Esophagus (tissue), 2 donors: ENCODE data around the gene MPPED1. TPM values are rescaled to one million over a fixed set of nuclear protein-coding genes. Genes with fewer than 3 reads are reported as not detected.

Source experiments
- H3K27ac ChIP-seq, 2 donors: one replicate each; pipeline ENCODE4 v1.5.1; 2013; ENCODE audit warnings: low read depth in 2 of 2, mild to moderate bottlenecking in 2 of 2, inconsistent platforms in 1 of 2, low read length in 1 of 2, moderate library complexity in 1 of 2
- H3K27me3 ChIP-seq, 2 donors: one replicate each; pipeline ENCODE4 v1.6.1; 2013; ENCODE audit warnings: low read length in 2 of 2, control low read depth in 1 of 2, mild to moderate bottlenecking in 1 of 2; ENCODE audit not compliant: insufficient read depth in 2 of 2, control insufficient read depth in 1 of 2
- H3K36me3 ChIP-seq, 2 donors: one replicate each; pipeline ENCODE4 v1.6.1; 2013; ENCODE audit warnings: low read length in 1 of 2; ENCODE audit not compliant: control insufficient read depth in 2 of 2, insufficient read depth in 2 of 2
- H3K4me1 ChIP-seq, 2 donors: one replicate each; pipeline ENCODE4 v1.6.1; 2013; ENCODE audit warnings: low read length in 1 of 2; ENCODE audit not compliant: control insufficient read depth in 2 of 2, insufficient read depth in 2 of 2
- H3K4me3 ChIP-seq, 2 donors: one replicate each; pipeline ENCODE4 v1.5.1; 2013; ENCODE audit warnings: low read length in 2 of 2, mild to moderate bottlenecking in 2 of 2, low read depth in 1 of 2, moderate library complexity in 1 of 2
- H3K9me3 ChIP-seq, 2 donors: one replicate each; pipeline ENCODE4 v1.6.1; 2013; ENCODE audit warnings: mild to moderate bottlenecking in 2 of 2, low read depth in 1 of 2, low read length in 1 of 2, moderate library complexity in 1 of 2; ENCODE audit not compliant: control insufficient read depth in 2 of 2, insufficient read depth in 1 of 2
- WGBS, 2 donors: extraction: QIAGEN DNeasy Blood & Tissue Kit; methylation state at CpG; one replicate each; pipeline ENCODE4 v1.1.7; 2013; 5-methylcytosine and 5-hydroxymethylcytosine counted together
- polyA plus RNA-seq, 2 donors: library from polyadenylated mRNA; stranded (reverse); fragments of 200-250 nt; gene quantifications; one replicate each; pipeline ENCODE4 v1.2.3, GENCODE V29; 2013
- donor health status: healthy with polysubstance abuse.
- donor health status: Bipolar disorder and iron deficiency.

MPPED1 gene
- polyA plus RNA-seq, 2 donors, result 0.01 TPM; not detected in 1

DNA sequence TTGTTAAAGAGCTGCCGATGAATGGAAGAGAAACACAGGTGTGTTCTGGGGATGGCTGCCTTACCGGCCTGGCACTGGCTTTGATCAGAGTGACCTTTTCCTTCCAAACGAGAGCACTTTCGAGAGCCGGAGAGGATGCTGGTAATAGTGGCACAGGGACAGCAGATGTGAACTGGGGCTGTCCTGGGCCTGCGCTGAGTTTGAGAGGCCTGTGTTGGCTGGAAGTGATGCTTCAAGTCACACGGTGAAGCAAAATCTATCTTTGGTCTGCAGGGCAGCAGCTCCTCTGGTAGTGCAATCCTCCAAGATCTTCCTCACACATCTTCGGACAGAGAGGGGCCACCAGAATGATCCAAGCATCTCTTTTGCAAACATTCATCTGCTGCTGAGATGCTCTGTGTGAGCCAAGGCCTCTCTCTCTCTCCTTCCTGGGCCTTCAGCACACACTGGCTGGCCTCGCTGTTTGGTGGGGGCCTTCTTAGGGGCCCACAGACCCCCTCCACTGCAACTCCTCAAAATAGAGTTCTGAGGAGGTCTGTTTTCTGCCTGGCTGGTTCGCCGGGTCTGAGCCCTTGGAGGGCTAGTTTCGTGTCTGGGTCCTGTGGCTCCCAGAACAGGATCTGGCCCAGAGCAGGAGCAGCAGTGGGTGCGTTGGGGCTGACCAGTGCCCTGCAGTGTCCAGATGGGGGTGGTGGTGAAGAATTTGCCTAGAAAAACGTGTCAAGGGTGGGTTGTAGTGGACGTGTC is 6.4 kb downstream of the MPPED1 start:
- Histone ChIP-seq H3K4me3 (no peak overlapping the region), H3K9me3 (no peaks in the 10 kb centered on the region), H3K4me1 (no peaks in the 10 kb centered on the region), H3K27me3 (peaks cover 3 to 12% of the 10 kb centered on the region in 2 donors), H3K36me3 (no peaks in the 10 kb centered on the region), H3K27ac (no peak overlapping the region)
- 81% methylated on average over 15 of the region's 15 CpGs for WGBS, 2 donors

DNA sequence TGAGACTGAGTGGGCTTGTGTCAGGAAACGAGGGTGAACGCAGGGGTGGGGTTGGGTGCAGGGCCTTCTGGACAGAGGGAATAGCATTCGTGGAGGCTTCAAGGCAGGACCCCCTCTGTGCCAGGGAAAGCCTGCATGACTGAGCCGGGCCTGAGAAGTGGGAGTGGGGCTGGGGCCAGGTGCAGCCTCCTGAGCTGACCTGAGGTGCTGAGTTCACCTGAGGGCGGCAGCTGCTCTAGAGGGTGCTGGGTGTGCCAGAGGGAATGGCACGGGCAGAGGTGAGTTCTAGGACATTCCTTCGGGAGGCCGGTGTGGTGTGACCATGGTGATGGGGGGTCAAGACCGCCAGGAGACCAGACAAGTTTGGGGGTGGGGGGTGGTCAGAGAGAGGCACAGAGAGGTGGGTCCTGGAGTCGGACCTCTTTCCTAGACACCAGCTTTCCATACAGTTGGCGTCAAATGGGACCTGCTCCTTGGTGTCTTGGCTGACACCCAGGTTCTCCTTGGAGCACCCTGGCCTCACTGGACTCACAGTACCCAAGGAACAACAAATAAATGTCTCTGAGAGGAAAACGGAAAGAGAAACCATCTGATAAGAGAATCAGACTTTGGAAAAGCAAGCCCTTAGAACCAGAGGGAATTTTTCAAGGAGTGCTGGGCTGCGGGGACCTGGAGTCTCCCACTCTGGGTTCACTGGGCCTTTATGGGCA is 7.7 kb downstream of the MPPED1 start:
- Histone ChIP-seq H3K4me3 (no peak overlapping the region), H3K4me1 (no peaks in the 10 kb centered on the region), H3K9me3 (no peaks in the 10 kb centered on the region), H3K27ac (no peak overlapping the region), H3K27me3 (peaks cover 0 to 6% of the 10 kb centered on the region in 2 donors), H3K36me3 (no peaks in the 10 kb centered on the region)
- WGBS, 2 donors, result 76 to 79% methylated on average over 13 of the region's 13 CpGs

DNA sequence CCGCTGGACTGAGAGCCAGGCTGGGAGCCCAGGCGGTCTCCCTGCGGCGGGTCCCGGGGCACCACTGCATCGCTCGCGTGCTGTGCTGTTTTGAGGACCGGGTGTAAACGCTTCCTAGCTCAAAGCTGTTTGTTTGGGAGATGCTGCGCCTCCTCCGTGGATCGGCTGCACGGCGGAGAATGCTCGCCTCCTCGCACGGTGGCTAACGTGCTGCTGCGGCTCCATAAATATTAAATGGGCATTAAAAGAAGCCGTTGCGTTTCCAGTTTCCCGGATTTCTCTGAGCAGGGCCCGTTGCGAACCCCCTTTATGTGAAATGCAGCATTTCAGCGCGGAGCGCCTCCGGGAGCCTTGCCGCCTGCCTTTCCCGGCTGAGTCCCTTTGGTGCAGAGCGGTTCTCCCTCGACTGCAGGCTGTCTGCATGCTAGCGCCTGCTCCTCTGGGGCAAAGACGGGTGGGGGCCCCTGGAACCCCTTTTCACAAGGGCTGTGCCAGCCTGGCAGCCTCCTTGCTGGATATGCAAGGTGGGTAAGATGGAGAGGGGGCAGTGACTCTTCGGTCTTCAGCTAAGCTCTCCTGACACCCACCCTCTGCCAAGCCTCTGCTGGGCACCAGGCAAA is 9.3 kb downstream of the MPPED1 start:
- no peaks in the 10 kb centered on the region for H3K9me3 ChIP-seq
- no peak overlapping the region for H3K4me3 ChIP-seq
- H3K27me3 ChIP-seq, result peaks cover 0 to 6% of the 10 kb centered on the region in 2 donors
- no peaks in the 10 kb centered on the region for H3K4me1 ChIP-seq
- 79 to 80% methylated on average over 36 of the region's 36 CpGs for WGBS, 2 donors
- H3K36me3 ChIP-seq, result no peaks in the 10 kb centered on the region
- H3K27ac ChIP-seq, result no peak overlapping the region

DNA sequence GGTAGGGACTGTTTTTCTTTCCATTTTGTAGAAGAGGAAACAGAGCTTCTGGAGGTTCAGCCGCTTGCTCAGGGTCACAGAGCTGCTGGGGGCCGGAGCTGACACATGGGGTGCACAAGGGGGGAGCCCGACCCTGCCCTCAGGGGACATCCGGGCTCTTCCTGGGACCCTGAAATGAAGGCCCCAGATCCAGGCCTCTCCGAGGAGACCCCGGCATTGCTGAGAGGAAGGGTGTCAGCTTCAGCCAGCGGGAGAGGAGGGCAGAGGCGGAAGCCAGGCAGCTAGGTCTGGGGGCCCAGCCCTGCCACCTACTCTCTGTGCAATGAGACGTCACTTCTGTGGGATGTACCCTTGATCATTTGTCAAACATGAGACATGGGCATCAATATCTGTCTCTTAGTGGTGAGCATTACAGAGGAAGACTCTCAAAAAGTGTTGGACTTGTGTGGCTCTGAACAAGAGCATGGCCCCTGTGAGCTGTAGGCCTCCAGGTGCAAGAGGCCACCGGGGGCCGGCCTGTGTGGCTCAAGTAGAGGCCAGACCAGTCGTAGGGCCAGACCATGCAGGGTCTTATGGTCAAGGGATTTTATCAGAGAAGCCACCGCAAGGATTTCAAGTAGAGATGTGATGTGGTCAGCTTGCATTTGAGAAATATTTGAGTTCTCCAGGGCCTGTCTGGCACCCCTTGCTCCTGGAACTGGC is 10.3 kb downstream of the MPPED1 start:
- no peak overlapping the region for H3K27ac ChIP-seq
- peaks cover 0 to 4% of the 10 kb centered on the region in 2 donors for H3K27me3 ChIP-seq
- H3K9me3 ChIP-seq, result no peaks in the 10 kb centered on the region
- no peaks in the 10 kb centered on the region for H3K36me3 ChIP-seq
- 86 to 88% methylated on average over 13 of the region's 13 CpGs for WGBS, 2 donors
- no peak overlapping the region for H3K4me3 ChIP-seq
- H3K4me1 ChIP-seq, result no peaks in the 10 kb centered on the region

DNA sequence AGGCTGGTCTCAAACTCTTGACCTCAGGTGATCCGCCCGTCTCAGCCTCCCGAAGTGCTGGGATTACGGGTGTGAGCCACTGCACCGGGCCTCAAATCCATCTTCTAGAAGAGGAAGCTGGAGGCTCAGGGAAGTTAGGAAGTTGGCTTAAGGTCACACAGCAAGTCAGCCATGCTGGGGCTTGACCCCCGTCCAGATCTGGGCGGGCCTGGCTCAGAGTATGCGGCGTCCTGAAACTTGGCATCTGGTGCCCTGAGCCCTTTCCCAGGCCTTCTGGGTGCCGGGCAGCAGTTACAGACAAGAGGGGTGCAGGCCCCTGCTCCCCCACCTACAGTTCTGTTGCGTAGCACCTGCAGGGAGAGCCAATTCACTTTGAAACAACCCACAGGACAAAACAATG is 11.2 kb downstream of the MPPED1 start:
- no peaks in the 10 kb centered on the region for H3K36me3 ChIP-seq
- H3K9me3 ChIP-seq, result no peaks in the 10 kb centered on the region
- H3K27ac ChIP-seq, result no peak overlapping the region
- peaks cover 3 to 4% of the 10 kb centered on the region in 2 donors for H3K27me3 ChIP-seq
- no peaks in the 10 kb centered on the region for H3K4me1 ChIP-seq
- WGBS, 2 donors, result 84 to 89% methylated on average over 11 of the region's 11 CpGs
- no peak overlapping the region for H3K4me3 ChIP-seq

DNA sequence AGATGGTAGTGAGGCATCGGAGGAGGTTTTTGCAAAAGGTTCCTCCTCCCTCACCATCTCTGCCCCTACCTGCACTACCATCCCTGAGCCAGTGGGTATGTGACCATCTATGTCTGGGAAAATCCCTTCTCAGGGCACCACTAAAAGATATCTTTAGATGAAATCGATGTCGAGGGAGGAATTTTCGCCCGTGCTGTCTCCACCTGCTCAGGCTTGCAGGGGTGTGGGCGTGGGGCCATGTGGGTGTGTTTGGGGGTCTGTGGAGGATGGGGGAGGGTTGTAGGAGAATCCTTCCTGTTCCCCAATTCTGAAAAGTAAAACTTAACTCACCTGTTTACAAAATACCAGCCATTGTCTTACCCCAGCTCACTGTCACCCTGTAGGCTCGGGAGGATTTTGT is 12.4 kb downstream of the MPPED1 start:
- Histone ChIP-seq H3K4me1 (no peaks in the 10 kb centered on the region), H3K9me3 (no peaks in the 10 kb centered on the region), H3K36me3 (no peaks in the 10 kb centered on the region), H3K4me3 (no peak overlapping the region), H3K27ac (no peak overlapping the region), H3K27me3 (peaks cover 3 to 4% of the 10 kb centered on the region in 2 donors)
- 45 to 63% methylated on average over 7 of the region's 7 CpGs for WGBS, 2 donors

DNA sequence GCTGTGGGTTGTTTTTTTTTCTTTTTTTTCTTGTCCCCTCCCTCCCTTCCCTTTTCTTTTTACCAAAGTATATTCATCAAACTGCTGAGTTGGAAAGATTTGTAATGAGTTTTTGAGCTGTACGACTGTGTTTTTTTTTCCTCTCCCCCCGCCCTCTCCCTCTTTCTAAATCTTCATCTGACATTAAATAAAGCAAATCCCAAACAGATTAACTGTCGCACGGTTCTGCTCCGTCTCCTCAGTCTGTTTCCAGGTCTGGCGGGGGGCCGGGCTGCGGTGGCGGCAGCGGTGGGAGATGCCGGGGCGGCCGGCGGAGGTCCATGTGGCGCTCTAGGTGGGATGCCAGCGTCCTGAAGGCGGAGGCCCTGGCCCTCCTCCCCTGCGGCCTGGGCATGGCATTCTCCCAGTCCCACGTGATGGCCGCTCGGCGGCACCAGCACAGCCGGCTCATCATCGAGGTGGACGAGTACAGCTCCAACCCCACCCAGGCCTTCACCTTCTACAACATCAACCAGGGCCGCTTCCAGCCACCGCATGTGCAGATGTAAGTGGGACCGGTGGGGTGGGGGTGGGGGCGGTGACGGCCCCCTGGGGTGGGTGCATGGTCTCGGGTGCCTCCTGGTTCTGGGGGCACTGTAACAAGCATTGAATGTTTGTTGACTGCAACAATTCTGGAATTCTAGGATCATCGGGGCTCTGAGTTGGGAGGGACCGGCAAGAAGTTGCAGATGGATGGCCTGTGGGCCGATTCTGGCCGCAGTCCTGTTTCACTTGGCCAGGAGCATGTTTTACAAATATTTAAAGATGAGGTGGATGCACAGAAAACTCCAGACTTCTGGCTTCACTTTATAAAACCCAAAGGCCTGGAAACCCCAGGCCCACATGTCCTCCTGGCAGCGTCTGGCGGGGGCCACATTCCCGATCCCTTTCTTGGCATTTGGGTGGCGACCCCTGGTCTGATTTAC is 13.1 kb downstream of the MPPED1 start:
- 54 to 63% methylated on average over 38 to 39 of the region's 39 CpGs for WGBS, 2 donors

DNA sequence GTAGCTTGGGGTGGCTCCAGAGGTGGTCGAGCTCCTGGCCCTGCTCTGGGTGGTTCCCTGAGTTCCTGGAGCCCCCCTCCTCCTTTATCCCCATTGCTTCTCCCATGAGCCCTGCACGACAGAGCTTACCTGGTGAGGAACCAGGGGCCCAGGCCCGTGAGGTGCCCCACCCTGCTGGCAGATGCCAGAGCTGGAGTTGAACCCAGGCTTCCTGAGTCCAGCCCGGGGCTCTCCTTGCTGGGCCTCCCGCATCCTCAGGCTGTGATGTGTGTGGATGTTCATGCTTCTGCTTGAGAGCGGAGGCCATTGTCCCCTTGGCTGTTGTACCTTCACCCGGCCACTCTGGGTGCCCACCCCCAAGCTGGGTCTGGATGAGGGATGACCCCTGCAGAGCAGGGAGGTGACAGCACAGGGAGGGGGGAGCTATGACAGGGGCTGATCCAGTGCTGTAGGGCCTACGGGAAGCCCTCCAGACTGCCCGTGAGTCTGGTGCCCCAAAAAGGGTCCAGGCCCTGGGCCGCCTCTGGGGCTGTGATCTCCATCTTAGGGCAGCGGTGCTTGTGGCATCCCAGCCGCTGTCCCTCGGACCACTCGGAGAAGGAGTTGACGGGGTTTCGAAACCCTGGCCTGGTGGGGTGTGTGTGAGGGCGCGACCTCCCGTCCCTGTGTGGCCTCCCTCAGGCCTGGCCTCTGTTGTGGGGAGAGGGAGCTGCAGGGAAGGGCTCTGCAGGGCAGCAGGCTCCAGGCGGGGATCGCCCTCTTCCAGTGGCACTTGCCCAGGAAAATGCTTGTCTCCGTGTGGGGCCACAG is 14.4 kb downstream of the MPPED1 start:
- peaks cover 3 to 4% of the 10 kb centered on the region in 2 donors for H3K27me3 ChIP-seq
- H3K4me3 ChIP-seq, result no peak overlapping the region
- H3K9me3 ChIP-seq, result no peaks in the 10 kb centered on the region
- WGBS, 2 donors, result 80 to 85% methylated on average over 22 of the region's 22 CpGs
- no peak overlapping the region for H3K27ac ChIP-seq
- no peaks in the 10 kb centered on the region for H3K4me1 ChIP-seq
- H3K36me3 ChIP-seq, result no peaks in the 10 kb centered on the region

More for the DNA sequence above, 13.1 kb downstream of the MPPED1 start:
- Histone ChIP-seq H3K36me3 (no peaks in the 10 kb centered on the region), H3K4me3 (no peak overlapping the region), H3K4me1 (no peaks in the 10 kb centered on the region), H3K27me3 (peaks cover 3 to 4% of the 10 kb centered on the region in 2 donors), H3K9me3 (no peaks in the 10 kb centered on the region), H3K27ac (no peak overlapping the region)
